Measurements from ENCODE around the gene LYRM4.

The LYRM4 gene

DNA sequence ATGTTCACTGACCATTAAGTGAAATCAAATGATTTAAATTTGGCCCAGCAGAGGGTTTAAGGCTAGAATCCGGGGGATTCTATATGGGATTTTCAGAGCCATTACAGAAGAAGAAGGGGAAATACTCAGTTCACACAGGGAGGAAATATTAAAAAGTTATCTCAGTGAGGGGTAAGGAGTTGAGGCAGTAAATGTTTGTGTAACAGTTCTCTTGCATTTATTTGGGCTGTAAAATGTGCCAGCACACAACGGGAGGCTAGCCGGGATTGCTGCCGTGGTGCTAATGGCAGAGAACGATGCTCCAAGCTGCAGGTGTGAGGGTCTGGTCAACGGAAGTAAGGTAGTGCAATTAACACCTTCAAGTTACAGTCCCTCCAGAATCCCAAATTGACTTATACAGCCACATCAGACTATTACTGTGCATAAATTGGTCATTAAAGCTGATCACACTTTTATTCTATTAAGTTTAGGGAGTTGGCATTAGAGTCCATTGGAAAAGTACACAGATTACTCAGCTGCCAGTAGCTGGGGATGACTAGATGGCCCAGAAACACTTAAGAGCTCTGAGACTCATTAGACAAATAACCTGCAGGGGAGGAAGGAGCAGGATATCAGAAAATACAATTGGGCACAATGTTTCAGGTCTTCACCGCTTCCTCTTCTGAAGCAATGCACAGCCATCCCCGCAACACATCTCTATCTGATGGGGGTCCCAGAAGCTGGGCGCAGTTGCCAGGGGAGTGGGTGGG is 144.3 kb downstream of the LYRM4 start:
- DNase-seq = no peak

GRCh38 chr6:5115168-5115567 is 145.6 kb downstream of the LYRM4 start:
- no peak for DNase-seq

GRCh38 chr6:5113096-5113495 is 147.7 kb downstream of the LYRM4 start:
- no peak for DNase-seq

GRCh38 chr6:5112066-5112799 is 148.5 kb downstream of the LYRM4 start:
- DNase-seq = no peak

GRCh38 chr6:5111626-5112025 is 149.1 kb downstream of the LYRM4 start:
- no peak for DNase-seq

DNA sequence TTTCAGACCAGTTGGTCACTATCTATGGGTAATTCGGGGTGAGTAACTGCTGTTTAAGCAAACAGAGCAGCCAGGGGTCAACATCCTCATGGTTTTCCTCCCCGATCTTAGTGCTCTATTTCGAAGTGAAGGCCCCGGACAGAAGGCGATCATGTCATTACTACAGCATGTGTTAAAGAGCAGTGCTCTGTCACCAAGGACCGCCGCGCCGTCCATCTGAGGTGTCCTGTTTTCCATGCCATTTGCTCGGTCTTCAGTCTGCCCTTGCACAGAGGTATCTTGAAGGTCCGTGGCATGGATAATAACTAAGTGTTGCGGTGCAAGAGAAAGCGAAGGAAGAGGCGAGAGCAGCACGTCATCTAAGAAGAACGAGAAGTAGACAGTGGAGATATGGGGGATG is 150.5 kb downstream of the LYRM4 start:
- DNase-seq = no peak

DNA sequence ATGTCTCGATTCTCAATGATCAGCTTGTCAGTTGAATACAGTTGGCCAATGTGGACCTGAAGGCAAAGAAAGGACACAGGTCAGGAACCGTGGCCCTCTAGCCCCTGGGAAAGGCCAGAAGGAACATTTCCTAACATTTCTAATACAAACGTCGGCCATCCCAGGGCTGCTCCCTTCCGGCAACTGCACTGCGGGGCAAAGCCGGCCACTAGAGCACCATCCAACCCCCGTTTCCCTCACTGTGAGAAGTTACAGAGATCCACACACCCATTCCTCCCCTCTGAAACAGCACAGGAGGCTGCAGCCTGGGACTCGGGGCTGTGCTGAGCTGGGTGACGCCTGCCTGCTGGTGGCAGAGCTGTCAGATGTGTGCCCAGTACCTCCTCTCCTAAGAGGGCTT is 151.3 kb downstream of the LYRM4 start:
- DNase-seq = no peak

GRCh38 chr6:5108536-5109150 is 152.1 kb downstream of the LYRM4 start:
- DNase-seq = no peak

DNA sequence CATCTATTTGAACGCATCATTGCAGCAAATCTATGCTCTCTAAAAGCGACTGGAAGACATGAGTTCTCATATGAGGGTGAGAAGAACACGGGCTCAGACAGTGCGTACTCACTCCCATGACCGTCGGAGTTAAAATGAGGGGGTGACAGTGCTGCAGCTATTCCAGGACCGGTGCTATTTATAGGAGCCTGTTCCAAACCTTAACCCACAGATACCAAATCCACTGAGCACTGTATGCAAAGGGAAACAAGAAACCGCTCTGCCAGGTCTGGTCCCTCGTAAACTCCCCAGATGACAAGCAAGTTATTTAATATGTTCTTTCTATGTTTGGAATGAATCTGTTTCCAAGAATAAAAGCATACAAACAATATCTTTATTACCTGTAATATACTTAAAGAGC is 152.7 kb downstream of the LYRM4 start:
- DNase-seq = no peak

DNA sequence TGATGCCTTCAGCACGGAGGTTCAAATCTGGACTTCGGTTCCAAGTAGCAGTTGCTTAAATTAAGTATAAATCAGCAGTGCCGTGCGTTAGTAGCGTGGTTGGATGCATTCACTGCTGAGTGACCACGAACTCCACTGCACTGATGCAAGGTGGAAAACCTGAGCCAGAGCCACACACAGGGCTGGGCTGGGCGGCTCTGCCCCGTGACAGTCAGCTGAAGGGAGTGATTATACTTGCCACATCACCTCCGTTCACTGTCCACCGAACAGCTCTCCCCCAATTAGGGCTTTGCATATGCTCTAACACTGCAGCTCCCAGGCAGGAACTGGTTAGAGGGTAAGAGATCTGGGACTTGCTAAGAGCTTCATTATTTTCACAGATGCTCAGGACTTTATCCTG is 153.4 kb downstream of the LYRM4 start:
- DNase-seq = no peak

GRCh38 chr6:5105146-5105545 is 155.6 kb downstream of the LYRM4 start:
- DNase-seq = no peak

- DNase-seq = no peak
Measured at GRCh38 chr6:5104667-5105066, 156.1 kb downstream of the LYRM4 start.

DNA sequence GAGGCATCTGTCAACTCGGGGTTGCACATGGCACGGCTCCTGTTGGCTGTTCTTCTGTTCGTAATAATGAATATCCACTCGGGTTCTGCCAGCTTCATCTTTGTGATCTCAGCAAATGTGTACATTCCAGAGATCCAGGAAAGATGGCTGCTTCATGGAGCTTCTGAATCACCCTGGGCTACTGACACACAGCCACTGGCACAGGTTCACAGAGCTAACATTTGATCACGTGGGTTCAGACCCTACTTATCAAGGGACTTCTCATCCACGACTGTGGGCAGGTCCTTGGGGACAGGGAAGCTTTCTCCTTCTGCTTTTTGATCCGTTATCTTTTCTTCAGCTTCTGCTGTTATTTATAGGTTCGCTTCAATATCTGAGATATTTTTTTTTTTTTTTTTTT is 157.5 kb downstream of the LYRM4 start:
- no peak for DNase-seq

DNA sequence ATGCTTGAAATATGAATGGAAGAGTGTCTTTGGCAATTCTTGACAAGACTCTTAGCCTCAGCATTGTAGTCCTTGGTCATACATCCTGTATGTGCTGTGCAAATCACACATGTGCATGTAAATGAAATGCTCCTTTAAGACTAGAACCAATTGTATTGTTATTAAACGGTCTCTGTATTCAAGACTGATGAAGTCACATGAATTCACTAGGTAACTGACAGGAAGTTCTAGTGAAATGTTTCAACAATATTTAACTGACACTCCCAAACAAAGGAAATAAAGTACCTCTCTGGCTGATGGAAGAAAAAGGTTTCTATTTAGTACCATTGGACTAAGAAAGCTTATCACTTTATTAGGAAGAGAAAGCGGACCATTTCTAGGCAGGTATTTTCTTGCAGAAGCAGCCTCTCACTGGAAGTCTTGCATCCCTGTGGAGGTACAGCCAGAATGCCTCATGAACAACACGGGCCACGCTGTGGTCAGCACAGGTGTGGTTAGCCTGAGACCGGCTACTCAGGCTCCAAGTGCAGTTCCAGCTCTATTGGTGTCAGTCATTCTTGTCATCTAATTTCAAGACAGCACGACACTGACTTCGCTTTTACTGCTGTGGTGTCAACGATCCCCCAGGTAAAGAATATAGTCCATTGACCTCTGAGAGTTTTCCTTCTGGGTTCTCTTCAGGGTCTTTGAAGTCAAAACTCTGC is 158.3 kb downstream of the LYRM4 start:
- DNase-seq = no peak

- DNase-seq = no peak
Measured at GRCh38 chr6:5100806-5101205, 159.9 kb downstream of the LYRM4 start.

DNA sequence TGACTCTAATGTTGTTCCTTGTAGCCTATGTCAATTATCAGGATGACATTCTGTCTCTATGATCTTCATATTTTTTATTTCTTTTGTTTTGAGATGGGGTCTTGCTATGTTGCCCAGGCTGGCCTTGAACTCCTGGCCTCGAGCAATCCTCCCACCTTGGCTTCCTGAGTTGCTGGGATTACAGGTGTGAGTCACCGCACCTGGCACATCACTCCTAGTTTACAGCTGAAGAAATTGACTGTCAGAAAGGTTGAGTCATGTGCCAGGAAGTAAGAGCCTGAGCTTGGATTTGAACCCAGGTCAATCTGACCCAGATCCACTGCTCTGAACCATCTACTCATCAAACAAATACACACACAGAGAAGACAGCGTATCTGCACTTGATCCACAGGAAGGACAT is 161.2 kb downstream of the LYRM4 start:
- DNase-seq = no peak

DNA sequence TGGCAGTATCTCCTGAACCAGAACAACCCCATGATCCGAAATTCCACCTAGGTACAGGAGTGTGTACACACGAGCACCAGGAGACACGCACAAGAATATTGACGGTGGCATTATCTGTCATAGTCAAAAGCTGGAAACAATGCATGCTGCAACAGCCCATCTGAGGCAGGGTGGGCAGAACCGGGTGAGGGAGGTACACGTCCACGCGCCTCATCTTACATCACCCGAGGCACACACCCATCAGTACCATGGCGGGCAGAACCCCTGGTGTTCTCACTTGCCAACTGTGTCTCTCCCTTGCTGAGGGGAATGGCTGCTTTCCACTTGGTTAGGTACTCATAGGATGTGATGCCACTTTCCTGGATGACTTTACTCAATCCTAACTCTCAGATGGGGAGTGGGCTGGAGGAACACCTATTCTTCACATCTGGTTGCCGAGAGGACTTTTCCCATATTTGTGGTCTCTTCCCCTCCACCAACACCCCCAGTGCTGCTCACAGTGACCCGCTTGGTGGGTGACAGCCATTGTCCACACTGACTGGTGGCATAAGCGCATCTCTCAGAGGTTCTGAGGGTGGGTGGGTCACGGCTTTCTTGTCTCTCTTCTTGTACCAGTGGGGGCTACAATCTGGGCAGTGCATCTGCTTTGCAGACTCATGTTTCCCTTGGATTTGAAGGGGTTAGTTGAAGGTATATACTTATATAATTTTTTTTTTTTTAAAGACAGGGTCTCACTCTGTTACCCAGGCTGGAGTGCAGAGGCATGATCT is 162.1 kb downstream of the LYRM4 start:
- DNase-seq = no peak

DNA sequence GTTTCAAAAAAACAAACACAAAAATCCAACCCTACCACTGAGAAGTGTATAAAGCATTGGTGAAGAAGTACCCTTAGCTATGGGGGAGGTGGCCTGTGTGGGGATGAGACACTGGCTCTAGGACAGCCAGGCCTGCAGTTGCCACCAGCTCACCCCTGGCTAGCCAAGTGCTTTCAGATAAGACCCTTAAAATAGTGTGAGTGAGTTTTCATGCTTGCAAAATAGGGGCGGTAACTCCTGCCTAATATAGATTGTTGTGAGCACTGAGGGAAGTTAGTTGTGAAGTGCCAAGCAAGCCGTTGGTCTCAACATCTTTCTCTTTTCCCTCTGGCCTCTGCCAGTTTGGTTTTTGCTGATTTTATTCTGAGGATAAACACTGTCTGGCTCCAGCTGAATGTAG is 164.3 kb downstream of the LYRM4 start:
- no peak for DNase-seq

- DNase-seq = no peak
Measured at GRCh38 chr6:5095236-5095635, 165.5 kb downstream of the LYRM4 start.

DNA sequence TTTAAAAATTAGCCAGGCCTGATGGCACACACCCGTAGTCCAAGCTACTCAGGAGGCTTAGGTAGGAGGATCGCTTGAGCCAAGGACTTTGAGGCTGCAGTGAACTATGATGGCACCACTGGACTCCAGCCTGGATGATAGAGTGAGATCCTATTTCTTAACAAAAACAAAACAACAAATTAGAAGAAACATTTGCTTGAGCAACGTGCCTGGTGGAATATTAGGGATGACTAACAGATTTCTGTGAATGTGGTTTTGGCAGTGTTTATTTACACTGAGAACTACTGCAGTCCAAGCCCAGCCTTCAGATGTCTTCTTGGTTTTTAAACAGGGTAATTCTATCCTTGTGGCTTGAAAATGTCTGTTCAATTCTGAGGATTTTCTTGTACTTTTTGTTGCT is 166.4 kb downstream of the LYRM4 start:
- no peak for DNase-seq

GRCh38 chr6:5093231-5094015 is 167.3 kb downstream of the LYRM4 start:
- no peak for DNase-seq
